ENCODE data around the gene SLC29A2.
"Not testable (repeated sequence)": the region's sequence is repeated elsewhere in the genome, so short reads cannot be mapped to it uniquely, and the experiment has no call there.

SLC29A2 gene

GRCh38 chr11:66371627-66372415, at the start of gene SLC29A2:
SLC29A2 (minus strand) TSS chr11:66371760; CDS start chr11:66371591, 169 bp downstream.
- peak; percentile 48 for DNase-seq

GRCh38 chr11:66420671-66421476, 49.3 kb upstream of the SLC29A2 start, which contains the start of gene NPAS4:
NPAS4 (plus strand) TSS chr11:66421035; CDS start chr11:66421180, 145 bp downstream.
- no peak for DNase-seq

GRCh38 chr11:66419825-66420224, 48.3 kb upstream of the SLC29A2 start:
- DNase-seq: no peak

GRCh38 chr11:66418986-66419308, 47.4 kb upstream of the SLC29A2 start:
- no peak for DNase-seq

GRCh38 chr11:66418168-66418985, 46.8 kb upstream of the SLC29A2 start:
- DNase-seq: no peak

GRCh38 chr11:66417000-66417399, 45.4 kb upstream of the SLC29A2 start:
- DNase-seq: no peak

- DNase-seq: no peak
Measured at GRCh38 chr11:66415423-66415822, 43.9 kb upstream of the SLC29A2 start.

GRCh38 chr11:66414120-66414934, 42.8 kb upstream of the SLC29A2 start:
- no peak for DNase-seq

GRCh38 chr11:66413167-66413566, 41.6 kb upstream of the SLC29A2 start:
- no peak for DNase-seq

GRCh38 chr11:66412110-66412509, 40.5 kb upstream of the SLC29A2 start:
- DNase-seq: no peak

GRCh38 chr11:66411323-66411722, 39.8 kb upstream of the SLC29A2 start:
- no peak for DNase-seq

GRCh38 chr11:66410191-66410590, 38.6 kb upstream of the SLC29A2 start:
- no peak for DNase-seq

GRCh38 chr11:66409226-66409625, 37.7 kb upstream of the SLC29A2 start:
- DNase-seq: no peak

- peak; percentile 34 for DNase-seq
Measured at GRCh38 chr11:66408488-66409214, 37.1 kb upstream of the SLC29A2 start.

GRCh38 chr11:66407651-66408050, 36.1 kb upstream of the SLC29A2 start:
- no peak for DNase-seq

GRCh38 chr11:66393954-66394353, 22.4 kb upstream of the SLC29A2 start:
- DNase-seq: no peak

GRCh38 chr11:66391322-66391721, 19.8 kb upstream of the SLC29A2 start:
- no peak for DNase-seq

- DNase-seq: peak; percentile 3
Measured at GRCh38 chr11:66388780-66389386, 17.3 kb upstream of the SLC29A2 start.

GRCh38 chr11:66386171-66387069, 14.9 kb upstream of the SLC29A2 start:
- DNase-seq: peak; percentile 18

- not testable (repeated sequence) for DNase-seq
Measured at GRCh38 chr11:66384316-66384715, 12.8 kb upstream of the SLC29A2 start.
